Liver (tissue), 3 donors: ENCODE measurements around the gene SBF2.

Experiments
- EGR1 ChIP-seq, 2 donors: IDR thresholded peaks; 2 replicates each; pipeline ENCODE4 v1.6.1; 2016 to 2018; ENCODE audit warnings: antibody characterized with exemption in 2 of 2, low read depth in 2 of 2
- JUND ChIP-seq, 2 donors: IDR thresholded peaks; 2 replicates each; pipeline ENCODE4 v1.6.1; 2016; ENCODE audit warnings: antibody characterized with exemption in 2 of 2
- RAD21 ChIP-seq, 2 donors: IDR thresholded peaks; 2 replicates each; pipeline ENCODE4 v1.6.1; 2016; ENCODE audit warnings: antibody characterized with exemption in 2 of 2, mild to moderate bottlenecking in 2 of 2
- RXRA ChIP-seq, 2 donors: IDR thresholded peaks; 2 replicates each; pipeline ENCODE4 v1.6.1; 2017 to 2018; ENCODE audit warnings: antibody characterized with exemption in 2 of 2, mild to moderate bottlenecking in 1 of 2
- SP1 ChIP-seq: IDR thresholded peaks from 2 replicates; pipeline ENCODE4 v1.6.1; 2018; ENCODE audit warnings: antibody characterized with exemption, mild to moderate bottlenecking
- TAF1 ChIP-seq: conservative IDR thresholded peaks from 2 replicates; pipeline ENCODE4 v1.6.1; 2016; ENCODE audit warnings: antibody characterized with exemption, mild to moderate bottlenecking
- TF ChIP-seq, protein P1 (sequence below): IDR thresholded peaks from 2 replicates; pipeline ENCODE4 v1.6.1; 2016; ENCODE audit warnings: antibody characterized with exemption, mild to moderate bottlenecking
- TF ChIP-seq, protein P2 (sequence below): fragments of 150-350 bp; IDR thresholded peaks from 2 replicates; pipeline ENCODE4 v1.5.1; 2017; ENCODE audit warnings: improper control_type of control experiment, low read depth, low read length; ENCODE audit not compliant: missing input control
- TF ChIP-seq, protein P3 (sequence below): IDR thresholded peaks from 2 replicates; pipeline ENCODE4 v1.6.1; 2016; ENCODE audit warnings: antibody characterized with exemption
- TF ChIP-seq, protein P4 (sequence below): IDR thresholded peaks from 2 replicates; pipeline ENCODE4 v1.6.1; 2016; ENCODE audit warnings: antibody characterized with exemption
- TF ChIP-seq, protein P5 (sequence below): IDR thresholded peaks from 2 replicates; pipeline ENCODE4 v1.6.1; 2016; ENCODE audit warnings: antibody characterized with exemption
- donor health status: healthy.
- donor health status: healthy.

DNA sequence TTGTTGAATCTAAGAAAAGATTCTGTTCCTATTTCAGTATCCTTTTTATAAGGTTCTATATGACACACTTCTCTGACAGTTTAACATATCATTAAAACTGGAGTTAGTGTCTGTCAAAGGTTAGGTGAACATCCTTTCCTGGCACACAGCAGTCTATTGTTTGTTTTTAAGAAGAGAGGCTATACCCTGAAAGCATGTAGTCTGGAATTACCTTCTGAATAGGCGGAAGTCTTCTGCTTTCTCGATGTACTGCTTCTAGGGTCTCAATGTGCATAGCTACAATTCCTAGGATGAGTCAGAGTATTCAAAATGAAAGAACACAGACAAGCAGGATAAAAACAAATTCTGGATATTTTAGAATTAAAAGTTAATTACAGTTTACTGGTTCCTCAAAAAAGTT lies 441.6 kb downstream of the SBF2 start:
- TF ChIP-seq, protein P1, sequence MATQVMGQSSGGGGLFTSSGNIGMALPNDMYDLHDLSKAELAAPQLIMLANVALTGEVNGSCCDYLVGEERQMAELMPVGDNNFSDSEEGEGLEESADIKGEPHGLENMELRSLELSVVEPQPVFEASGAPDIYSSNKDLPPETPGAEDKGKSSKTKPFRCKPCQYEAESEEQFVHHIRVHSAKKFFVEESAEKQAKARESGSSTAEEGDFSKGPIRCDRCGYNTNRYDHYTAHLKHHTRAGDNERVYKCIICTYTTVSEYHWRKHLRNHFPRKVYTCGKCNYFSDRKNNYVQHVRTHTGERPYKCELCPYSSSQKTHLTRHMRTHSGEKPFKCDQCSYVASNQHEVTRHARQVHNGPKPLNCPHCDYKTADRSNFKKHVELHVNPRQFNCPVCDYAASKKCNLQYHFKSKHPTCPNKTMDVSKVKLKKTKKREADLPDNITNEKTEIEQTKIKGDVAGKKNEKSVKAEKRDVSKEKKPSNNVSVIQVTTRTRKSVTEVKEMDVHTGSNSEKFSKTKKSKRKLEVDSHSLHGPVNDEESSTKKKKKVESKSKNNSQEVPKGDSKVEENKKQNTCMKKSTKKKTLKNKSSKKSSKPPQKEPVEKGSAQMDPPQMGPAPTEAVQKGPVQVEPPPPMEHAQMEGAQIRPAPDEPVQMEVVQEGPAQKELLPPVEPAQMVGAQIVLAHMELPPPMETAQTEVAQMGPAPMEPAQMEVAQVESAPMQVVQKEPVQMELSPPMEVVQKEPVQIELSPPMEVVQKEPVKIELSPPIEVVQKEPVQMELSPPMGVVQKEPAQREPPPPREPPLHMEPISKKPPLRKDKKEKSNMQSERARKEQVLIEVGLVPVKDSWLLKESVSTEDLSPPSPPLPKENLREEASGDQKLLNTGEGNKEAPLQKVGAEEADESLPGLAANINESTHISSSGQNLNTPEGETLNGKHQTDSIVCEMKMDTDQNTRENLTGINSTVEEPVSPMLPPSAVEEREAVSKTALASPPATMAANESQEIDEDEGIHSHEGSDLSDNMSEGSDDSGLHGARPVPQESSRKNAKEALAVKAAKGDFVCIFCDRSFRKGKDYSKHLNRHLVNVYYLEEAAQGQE: no peak
- TF ChIP-seq EGR1 (IDR thresholded peaks at IDR 0.05; ENCODE audit: low read depth in 2 of 2): no peak
- no peak for TF ChIP-seq RXRA (IDR thresholded peaks at IDR 0.05)
- TF ChIP-seq, protein P2, sequence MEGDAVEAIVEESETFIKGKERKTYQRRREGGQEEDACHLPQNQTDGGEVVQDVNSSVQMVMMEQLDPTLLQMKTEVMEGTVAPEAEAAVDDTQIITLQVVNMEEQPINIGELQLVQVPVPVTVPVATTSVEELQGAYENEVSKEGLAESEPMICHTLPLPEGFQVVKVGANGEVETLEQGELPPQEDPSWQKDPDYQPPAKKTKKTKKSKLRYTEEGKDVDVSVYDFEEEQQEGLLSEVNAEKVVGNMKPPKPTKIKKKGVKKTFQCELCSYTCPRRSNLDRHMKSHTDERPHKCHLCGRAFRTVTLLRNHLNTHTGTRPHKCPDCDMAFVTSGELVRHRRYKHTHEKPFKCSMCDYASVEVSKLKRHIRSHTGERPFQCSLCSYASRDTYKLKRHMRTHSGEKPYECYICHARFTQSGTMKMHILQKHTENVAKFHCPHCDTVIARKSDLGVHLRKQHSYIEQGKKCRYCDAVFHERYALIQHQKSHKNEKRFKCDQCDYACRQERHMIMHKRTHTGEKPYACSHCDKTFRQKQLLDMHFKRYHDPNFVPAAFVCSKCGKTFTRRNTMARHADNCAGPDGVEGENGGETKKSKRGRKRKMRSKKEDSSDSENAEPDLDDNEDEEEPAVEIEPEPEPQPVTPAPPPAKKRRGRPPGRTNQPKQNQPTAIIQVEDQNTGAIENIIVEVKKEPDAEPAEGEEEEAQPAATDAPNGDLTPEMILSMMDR: no peak
- TF ChIP-seq, protein P3, sequence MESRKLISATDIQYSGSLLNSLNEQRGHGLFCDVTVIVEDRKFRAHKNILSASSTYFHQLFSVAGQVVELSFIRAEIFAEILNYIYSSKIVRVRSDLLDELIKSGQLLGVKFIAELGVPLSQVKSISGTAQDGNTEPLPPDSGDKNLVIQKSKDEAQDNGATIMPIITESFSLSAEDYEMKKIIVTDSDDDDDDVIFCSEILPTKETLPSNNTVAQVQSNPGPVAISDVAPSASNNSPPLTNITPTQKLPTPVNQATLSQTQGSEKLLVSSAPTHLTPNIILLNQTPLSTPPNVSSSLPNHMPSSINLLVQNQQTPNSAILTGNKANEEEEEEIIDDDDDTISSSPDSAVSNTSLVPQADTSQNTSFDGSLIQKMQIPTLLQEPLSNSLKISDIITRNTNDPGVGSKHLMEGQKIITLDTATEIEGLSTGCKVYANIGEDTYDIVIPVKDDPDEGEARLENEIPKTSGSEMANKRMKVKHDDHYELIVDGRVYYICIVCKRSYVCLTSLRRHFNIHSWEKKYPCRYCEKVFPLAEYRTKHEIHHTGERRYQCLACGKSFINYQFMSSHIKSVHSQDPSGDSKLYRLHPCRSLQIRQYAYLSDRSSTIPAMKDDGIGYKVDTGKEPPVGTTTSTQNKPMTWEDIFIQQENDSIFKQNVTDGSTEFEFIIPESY: no peak
- TF ChIP-seq RAD21 (IDR thresholded peaks at IDR 0.05): no peak
- TF ChIP-seq JUND (IDR thresholded peaks at IDR 0.05): no peak
- no peak for TF ChIP-seq SP1
- TF ChIP-seq, protein P4, sequence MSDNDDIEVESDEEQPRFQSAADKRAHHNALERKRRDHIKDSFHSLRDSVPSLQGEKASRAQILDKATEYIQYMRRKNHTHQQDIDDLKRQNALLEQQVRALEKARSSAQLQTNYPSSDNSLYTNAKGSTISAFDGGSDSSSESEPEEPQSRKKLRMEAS: no peak
- no peak for TF ChIP-seq TAF1
- TF ChIP-seq, protein P5, sequence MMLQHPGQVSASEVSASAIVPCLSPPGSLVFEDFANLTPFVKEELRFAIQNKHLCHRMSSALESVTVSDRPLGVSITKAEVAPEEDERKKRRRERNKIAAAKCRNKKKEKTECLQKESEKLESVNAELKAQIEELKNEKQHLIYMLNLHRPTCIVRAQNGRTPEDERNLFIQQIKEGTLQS: no peak
